Iris pigment epithelial cell (primary cell): ENCODE measurements around the gene VCL.
"Not testable (repeated sequence)": the region's sequence is repeated elsewhere in the genome, so short reads cannot be mapped to it uniquely, and the experiment has no call there.

Experiments
- DNase-seq: peaks from one replicate; pipeline ENCODE4 v3.0.0-alpha.2; 2011; ENCODE audit warnings: low read depth

Gene VCL

GRCh38 chr10:74040200-74041126 lies 42.5 kb downstream of the VCL start:
- DNase-seq: no peak

GRCh38 chr10:74044419-74044818 lies 46.5 kb downstream of the VCL start:
- DNase-seq: no peak

GRCh38 chr10:74047304-74047703 lies 49.4 kb downstream of the VCL start:
- peak; percentile 81 for DNase-seq

GRCh38 chr10:74047871-74048270 lies 50.0 kb downstream of the VCL start:
- DNase-seq: peak; percentile 87

GRCh38 chr10:74048433-74048832 lies 50.5 kb downstream of the VCL start:
- no peak for DNase-seq

GRCh38 chr10:74049955-74050354 lies 52.0 kb downstream of the VCL start:
- DNase-seq: no peak

- DNase-seq: no peak
These were observed 52.7 kb downstream of the VCL start for GRCh38 chr10:74050653-74051052.

- DNase-seq: no peak
These were observed 53.9 kb downstream of the VCL start for GRCh38 chr10:74051736-74052342.

- no peak for DNase-seq
These were observed 55.1 kb downstream of the VCL start for GRCh38 chr10:74052994-74053393.

- DNase-seq: no peak
These were observed 57.6 kb downstream of the VCL start for GRCh38 chr10:74055383-74056049.

- DNase-seq: peak; percentile 86
These were observed 58.3 kb downstream of the VCL start for GRCh38 chr10:74056050-74056818.

GRCh38 chr10:74058071-74058470 lies 60.2 kb downstream of the VCL start:
- no peak for DNase-seq

GRCh38 chr10:74058658-74059057 lies 60.7 kb downstream of the VCL start:
- peak; percentile 40 for DNase-seq

GRCh38 chr10:74061104-74061503 lies 63.2 kb downstream of the VCL start:
- DNase-seq: no peak

GRCh38 chr10:74061978-74062377 lies 64.1 kb downstream of the VCL start:
- not testable (repeated sequence) for DNase-seq

- DNase-seq: peak; percentile 53
These were observed 65.3 kb downstream of the VCL start for GRCh38 chr10:74063256-74063655.

- peak; percentile 71 for DNase-seq
These were observed 69.7 kb downstream of the VCL start for GRCh38 chr10:74067373-74068352.

GRCh38 chr10:74071157-74071556 lies 73.2 kb downstream of the VCL start:
- peak; percentile 90 for DNase-seq

- DNase-seq: peak; percentile 82
These were observed 74.6 kb downstream of the VCL start for GRCh38 chr10:74072503-74072902.

- DNase-seq: no peak
These were observed 78.0 kb downstream of the VCL start for GRCh38 chr10:74075906-74076305.

- DNase-seq: no peak
These were observed 79.0 kb downstream of the VCL start for GRCh38 chr10:74076961-74077360.
